HUES48 (cell line): ENCODE measurements around the gene SFXN1.
A peak's percentile ranks its signal among the peaks of the same experiment; 100 is the strongest.

Experiments used
- H3K27ac ChIP-seq: one replicate; pipeline ENCODE4 v1.7.0; 2013; ENCODE audit warnings: low read depth, low read length, inconsistent platforms
- H3K27me3 ChIP-seq: 2 replicates; pipeline ENCODE4 v1.6.1; 2013; ENCODE audit warnings: mild to moderate bottlenecking, low read length; ENCODE audit not compliant: control insufficient read depth, insufficient read depth
- H3K36me3 ChIP-seq: 2 replicates; pipeline ENCODE4 v1.6.1; 2013; ENCODE audit warnings: low read length; ENCODE audit not compliant: control insufficient read depth, insufficient read depth
- H3K4me1 ChIP-seq: 2 replicates; pipeline ENCODE4 v1.6.1; 2013; ENCODE audit warnings: mild to moderate bottlenecking, low read length; ENCODE audit not compliant: control insufficient read depth, insufficient read depth
- H3K4me3 ChIP-seq: 2 replicates; pipeline ENCODE4 v1.5.1; 2013; ENCODE audit warnings: mild to moderate bottlenecking, low read depth, low read length
- H3K9ac ChIP-seq: 2 replicates; pipeline ENCODE4 v1.6.1; 2013; ENCODE audit warnings: mild to moderate bottlenecking, low read depth, low read length, moderate library complexity
- H3K9me3 ChIP-seq: 2 replicates; pipeline ENCODE4 v1.6.1; 2013; ENCODE audit warnings: low read length; ENCODE audit not compliant: control insufficient read depth, insufficient read depth

SFXN1 gene

DNA sequence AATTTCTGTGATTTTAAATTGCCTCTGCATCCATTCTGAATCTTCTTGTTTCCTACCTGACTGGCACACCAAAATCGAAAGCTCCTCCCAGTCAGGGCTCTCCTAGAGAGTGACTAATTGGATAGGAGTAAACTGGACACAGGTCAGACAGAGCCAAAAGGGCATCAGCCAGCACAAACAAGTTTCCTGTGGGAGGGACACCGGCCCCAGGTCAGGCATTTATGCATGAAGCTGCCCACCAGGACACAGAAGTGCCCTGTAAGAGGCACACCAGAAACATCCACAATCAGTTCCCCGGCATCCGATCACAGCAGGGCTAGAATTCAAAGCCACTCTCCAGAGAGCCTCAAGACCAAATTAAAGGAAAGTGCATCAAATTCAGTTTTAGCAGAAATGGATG, 78.4 kb downstream of the SFXN1 start:
- H3K27ac ChIP-seq = peak overlapping the region; percentile 65
- H3K4me3 ChIP-seq = no peak overlapping the region
- H3K27me3 ChIP-seq = no peaks in the 10 kb centered on the region
- H3K9ac ChIP-seq = no peak overlapping the region
- H3K36me3 ChIP-seq = no peaks in the 10 kb centered on the region
- H3K9me3 ChIP-seq = no peaks in the 10 kb centered on the region
- H3K4me1 ChIP-seq = peaks cover 22% of the 10 kb centered on the region

- Histone ChIP-seq H3K9me3 (no peaks in the 10 kb centered on the region), H3K9ac (no peak overlapping the region), H3K27me3 (no peaks in the 10 kb centered on the region), H3K4me1 (peaks cover 24% of the 10 kb centered on the region), H3K36me3 (no peaks in the 10 kb centered on the region), H3K4me3 (no peak overlapping the region), H3K27ac (no peak overlapping the region)
These were observed 79.4 kb downstream of the SFXN1 start for GRCh38 chr5:175557778-175558177.

DNA sequence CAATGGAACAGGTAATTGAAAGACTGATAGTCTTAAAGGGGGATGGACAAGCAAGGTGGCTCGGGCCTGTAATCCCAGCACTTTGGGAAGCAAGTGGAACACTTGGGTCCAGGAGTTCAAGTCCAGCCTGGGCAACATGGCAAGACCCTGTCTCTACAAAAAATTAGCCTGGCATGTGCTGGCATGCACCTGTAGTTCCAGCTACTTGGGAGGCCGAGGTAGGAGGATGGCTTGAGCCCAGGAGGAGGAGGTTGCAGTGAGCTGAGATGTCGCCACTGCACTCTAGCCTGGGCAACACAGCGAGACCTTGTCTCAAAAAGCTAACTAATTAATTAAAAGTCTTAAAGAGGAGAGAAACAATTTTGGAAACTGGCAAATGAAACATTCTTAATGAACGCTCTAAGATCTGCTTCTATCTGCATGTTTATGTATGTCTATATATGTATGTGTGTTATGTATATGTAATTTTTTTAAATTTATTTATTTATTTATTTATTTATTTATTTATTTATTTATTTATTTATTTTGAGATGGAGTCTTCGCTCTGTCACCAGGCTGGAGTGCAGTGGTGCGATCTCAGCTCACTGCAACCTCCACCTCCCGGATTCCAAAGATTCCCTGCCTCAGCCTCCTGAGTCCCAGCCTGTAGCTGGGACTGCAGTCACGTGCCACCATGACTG, 80.6 kb downstream of the SFXN1 start:
- Histone ChIP-seq H3K9me3 (no peaks in the 10 kb centered on the region), H3K4me3 (no peak overlapping the region)

DNA sequence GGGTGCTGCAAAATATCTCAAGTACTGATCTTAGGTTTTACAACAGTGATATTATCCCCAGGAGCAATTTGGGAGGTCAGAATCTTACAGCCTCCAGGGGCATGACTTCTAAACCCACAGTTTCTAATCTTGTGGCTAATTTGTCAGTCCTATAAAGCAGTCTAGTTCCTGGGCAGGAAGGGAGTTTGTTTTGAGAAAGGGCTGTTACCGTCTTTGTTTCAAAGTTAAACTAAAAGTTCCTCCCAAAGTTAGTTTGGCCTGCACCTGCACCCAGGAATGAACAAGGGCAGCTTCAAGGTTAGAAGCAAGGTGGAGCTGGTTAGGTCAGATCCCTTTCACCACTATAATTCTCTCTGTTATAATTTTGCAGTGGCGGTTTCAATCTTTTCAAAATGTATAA, 81.7 kb downstream of the SFXN1 start:
- Histone ChIP-seq H3K36me3 (no peaks in the 10 kb centered on the region), H3K4me3 (no peak overlapping the region), H3K27me3 (no peaks in the 10 kb centered on the region), H3K27ac (no peak overlapping the region), H3K9me3 (no peaks in the 10 kb centered on the region), H3K4me1 (peaks cover 29% of the 10 kb centered on the region), H3K9ac (no peak overlapping the region)

More for the DNA sequence above, 80.6 kb downstream of the SFXN1 start:
- H3K4me1 ChIP-seq = peaks cover 24% of the 10 kb centered on the region
- no peaks in the 10 kb centered on the region for H3K36me3 ChIP-seq
- H3K9ac ChIP-seq = no peak overlapping the region
- no peaks in the 10 kb centered on the region for H3K27me3 ChIP-seq
- H3K27ac ChIP-seq = no peak overlapping the region

DNA sequence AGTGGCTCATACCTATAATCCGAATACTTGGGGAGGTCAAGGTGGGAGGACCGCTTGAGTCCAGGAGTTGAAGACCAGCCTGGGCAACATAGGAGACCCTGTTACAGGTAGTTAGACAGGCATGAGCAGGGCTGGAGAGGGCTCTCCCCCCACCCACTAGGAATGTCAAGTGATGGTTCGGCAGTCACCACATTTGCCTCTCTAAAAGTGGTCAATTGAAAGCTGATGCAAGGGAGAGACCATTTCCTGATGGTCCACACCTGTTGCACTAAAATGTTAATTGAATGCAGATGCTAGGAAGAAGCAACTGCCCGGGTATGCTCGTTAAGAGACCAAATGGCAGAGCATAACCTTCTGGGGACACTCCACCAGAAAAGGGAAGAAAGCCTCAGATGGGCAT, 82.7 kb downstream of the SFXN1 start:
- no peaks in the 10 kb centered on the region for H3K27me3 ChIP-seq

GRCh38 chr5:175564716-175565115, 86.4 kb downstream of the SFXN1 start:
- no peaks in the 10 kb centered on the region for H3K9me3 ChIP-seq
- no peak overlapping the region for H3K9ac ChIP-seq
- H3K36me3 ChIP-seq = no peaks in the 10 kb centered on the region
- H3K27ac ChIP-seq = no peak overlapping the region
- H3K4me1 ChIP-seq = peaks cover 24% of the 10 kb centered on the region
- no peaks in the 10 kb centered on the region for H3K27me3 ChIP-seq
- H3K4me3 ChIP-seq = no peak overlapping the region

More for the DNA sequence above, 82.7 kb downstream of the SFXN1 start:
- Histone ChIP-seq H3K9ac (no peak overlapping the region), H3K4me1 (peaks cover 29% of the 10 kb centered on the region), H3K4me3 (no peak overlapping the region), H3K9me3 (no peaks in the 10 kb centered on the region), H3K36me3 (no peaks in the 10 kb centered on the region), H3K27ac (no peak overlapping the region)

DNA sequence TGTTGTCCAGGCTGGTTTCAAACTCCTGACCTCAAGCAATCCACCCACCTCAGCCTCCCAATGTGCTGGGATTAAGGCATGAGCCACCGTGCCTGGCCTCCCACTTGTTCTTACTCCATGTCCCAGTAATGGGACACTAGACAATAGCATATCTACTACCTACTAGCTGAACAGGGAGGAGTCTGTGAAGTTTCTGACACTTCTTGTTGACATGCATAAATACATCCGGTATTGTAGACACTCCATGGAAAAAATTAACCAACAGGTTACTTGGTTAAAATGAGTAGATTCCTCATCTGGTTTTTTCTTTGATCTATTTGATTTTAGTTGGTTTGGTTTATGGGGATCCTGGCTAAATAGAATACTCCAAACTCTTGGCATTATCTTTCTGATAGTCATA, 88.3 kb downstream of the SFXN1 start:
- H3K27me3 ChIP-seq = no peaks in the 10 kb centered on the region
- no peak overlapping the region for H3K27ac ChIP-seq
- no peaks in the 10 kb centered on the region for H3K36me3 ChIP-seq
- no peak overlapping the region for H3K9ac ChIP-seq
- H3K9me3 ChIP-seq = no peaks in the 10 kb centered on the region
- peaks cover 15% of the 10 kb centered on the region for H3K4me1 ChIP-seq
- no peak overlapping the region for H3K4me3 ChIP-seq

- Histone ChIP-seq H3K27me3 (no peaks in the 10 kb centered on the region), H3K4me1 (peaks cover 13% of the 10 kb centered on the region), H3K9ac (no peak overlapping the region), H3K9me3 (no peaks in the 10 kb centered on the region), H3K4me3 (no peak overlapping the region), H3K27ac (no peak overlapping the region), H3K36me3 (no peaks in the 10 kb centered on the region)
These were observed 89.6 kb downstream of the SFXN1 start for GRCh38 chr5:175567954-175568353.

DNA sequence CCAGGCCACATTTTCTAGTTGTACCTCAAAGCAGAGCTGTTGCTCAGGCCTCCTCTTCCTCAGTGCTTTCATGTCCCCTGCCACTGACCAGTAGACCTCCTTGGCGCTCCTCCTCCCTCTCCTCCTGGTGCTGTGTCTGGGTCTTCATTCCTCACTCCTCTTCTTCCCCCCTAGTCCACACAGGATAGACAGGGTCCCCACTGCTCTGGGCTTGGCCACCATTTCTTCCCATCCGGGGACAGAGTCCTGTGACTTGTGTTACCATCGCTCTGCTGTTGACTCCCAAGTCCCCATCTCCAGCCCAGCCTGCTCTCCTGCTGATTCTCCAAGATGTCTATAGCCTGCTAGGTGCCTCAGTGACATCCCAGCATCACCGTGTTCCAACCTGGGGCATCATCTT, 91.3 kb downstream of the SFXN1 start:
- H3K9me3 ChIP-seq = no peaks in the 10 kb centered on the region
- H3K27ac ChIP-seq = no peak overlapping the region
- H3K9ac ChIP-seq = no peak overlapping the region
- H3K4me1 ChIP-seq = peaks cover 25% of the 10 kb centered on the region
- no peaks in the 10 kb centered on the region for H3K36me3 ChIP-seq
- no peak overlapping the region for H3K4me3 ChIP-seq
- no peaks in the 10 kb centered on the region for H3K27me3 ChIP-seq

GRCh38 chr5:175572886-175573285, 94.5 kb downstream of the SFXN1 start:
- Histone ChIP-seq H3K27me3 (no peaks in the 10 kb centered on the region), H3K4me1 (peaks cover 18% of the 10 kb centered on the region), H3K9me3 (no peaks in the 10 kb centered on the region), H3K9ac (no peak overlapping the region), H3K36me3 (no peaks in the 10 kb centered on the region), H3K4me3 (no peak overlapping the region), H3K27ac (no peak overlapping the region)

GRCh38 chr5:175573493-175574269, 95.3 kb downstream of the SFXN1 start:
- Histone ChIP-seq H3K4me3 (peak overlapping the region; percentile 32), H3K27ac (peak overlapping the region; percentile 40)

More at GRCh38 chr5:175573493-175574269, 95.3 kb downstream of the SFXN1 start:
- Histone ChIP-seq H3K9ac (no peak overlapping the region), H3K27me3 (no peaks in the 10 kb centered on the region), H3K4me1 (peaks cover 15% of the 10 kb centered on the region), H3K9me3 (no peaks in the 10 kb centered on the region), H3K36me3 (no peaks in the 10 kb centered on the region)
